Dendritic cell treated with granulocyte-macrophage colony-stimulating factor and Interleukin-4, amounts not matched to agents 40 ng/mL and 50 ng/mL, for 4 days (primary cell): Measurements from ENCODE around the gene PDSS2.
"Not testable (repeated sequence)": the region's sequence is repeated elsewhere in the genome, so short reads cannot be mapped to it uniquely, and the experiment has no call there.

Source experiments
- H3K27ac Mint-ChIP-seq: one replicate; pipeline ENCODE4 v1.8.0; 2022; ENCODE audit warnings: mild to moderate bottlenecking, mixed read lengths
- H3K27me3 Mint-ChIP-seq: one replicate; pipeline ENCODE4 v1.8.0; 2022; ENCODE audit warnings: mild to moderate bottlenecking, mixed read lengths
- H3K36me3 Mint-ChIP-seq: one replicate; pipeline ENCODE4 v1.8.0; 2022; ENCODE audit warnings: low read depth, mixed read lengths
- H3K4me1 Mint-ChIP-seq: one replicate; pipeline ENCODE4 v1.8.0; 2022; ENCODE audit warnings: low read depth, mixed read lengths
- H3K4me3 Mint-ChIP-seq: one replicate; pipeline ENCODE4 v1.8.0; 2022; ENCODE audit warnings: mild to moderate bottlenecking, moderate library complexity, mixed read lengths
- H3K9me3 Mint-ChIP-seq: one replicate; pipeline ENCODE4 v1.8.0; 2022; ENCODE audit warnings: mixed read lengths
- intact Hi-C: fragments of 100-400 bp; cut with micrococcal nuclease; formaldehyde crosslinking; loops from one replicate; pipeline ENCODE4 v1.15.0; 2022

The PDSS2 gene

DNA sequence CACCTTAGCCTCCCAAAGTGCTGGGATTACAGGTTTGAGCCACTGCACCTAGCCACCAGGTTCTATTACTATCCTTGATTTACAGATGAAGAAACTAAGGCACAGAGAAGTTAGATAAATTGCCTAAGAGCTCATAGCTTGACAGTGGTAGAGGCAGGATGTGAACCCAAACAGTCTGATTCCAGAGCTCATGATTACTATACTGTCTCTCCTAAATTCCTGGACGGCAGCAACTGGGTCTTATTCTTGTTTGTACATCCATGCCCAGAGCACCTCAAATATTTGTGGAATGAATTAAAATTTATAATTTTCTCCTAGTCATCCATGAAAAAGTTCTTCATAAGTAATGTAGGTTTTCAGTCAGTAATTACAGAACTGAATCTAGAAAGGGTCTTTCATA, 15.1 kb downstream of the PDSS2 start:
- peaks cover 33% of the 10 kb centered on the region for H3K9me3 Mint-ChIP-seq
- H3K36me3 Mint-ChIP-seq, result peaks cover 34% of the 10 kb centered on the region
- no peak overlapping the region for H3K4me3 Mint-ChIP-seq
- intact Hi-C loops, result no loop called here
- H3K27me3 Mint-ChIP-seq, result no peaks in the 10 kb centered on the region
- H3K27ac Mint-ChIP-seq, result no peak overlapping the region
- H3K4me1 Mint-ChIP-seq, result peaks cover 9% of the 10 kb centered on the region

DNA sequence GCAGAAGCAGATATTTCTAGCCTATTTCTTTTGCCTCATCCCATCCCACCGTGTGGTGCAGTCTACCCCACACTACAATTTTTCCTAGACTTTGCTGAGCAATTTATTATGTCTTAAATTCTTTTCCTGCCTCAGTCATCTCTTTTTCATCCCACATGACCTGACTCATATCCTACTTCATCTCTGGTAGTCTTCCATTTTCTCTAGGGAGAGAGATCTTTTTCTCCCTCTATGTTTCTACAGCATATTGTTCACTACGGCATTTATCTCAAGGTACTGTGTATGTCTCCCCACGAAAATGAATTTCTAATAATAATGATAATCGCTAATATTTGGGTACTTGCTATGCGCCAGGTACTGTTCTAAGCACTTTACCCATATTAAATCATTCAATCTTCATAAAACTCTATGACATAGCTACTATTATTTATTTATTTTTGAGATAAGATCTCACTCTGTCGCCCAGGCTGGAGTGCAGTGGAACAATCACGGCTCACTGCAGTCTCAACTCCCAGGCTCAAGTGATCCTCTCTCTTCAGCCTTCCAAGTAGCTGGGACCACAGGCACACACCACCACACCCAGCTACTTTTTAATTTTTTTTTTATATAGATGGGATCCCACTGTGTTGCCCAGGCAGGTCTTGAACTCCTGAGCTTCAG, 15.6 kb downstream of the PDSS2 start:
- Mint-ChIP-seq H3K9me3 (peaks cover 27% of the 10 kb centered on the region), H3K36me3 (peaks cover 34% of the 10 kb centered on the region), H3K4me3 (no peak overlapping the region), H3K4me1 (peaks cover 9% of the 10 kb centered on the region), H3K27ac (no peak overlapping the region), H3K27me3 (no peaks in the 10 kb centered on the region)
- intact Hi-C loops, result no loop called here

GRCh38 chr6:107442938-107443607, 16.3 kb downstream of the PDSS2 start:
- H3K27me3 Mint-ChIP-seq, result no peaks in the 10 kb centered on the region
- peaks cover 21% of the 10 kb centered on the region for H3K9me3 Mint-ChIP-seq
- peaks cover 9% of the 10 kb centered on the region for H3K4me1 Mint-ChIP-seq
- peaks cover 27% of the 10 kb centered on the region for H3K36me3 Mint-ChIP-seq
- intact Hi-C loops, result no loop called here
- H3K27ac Mint-ChIP-seq, result no peak overlapping the region
- no peak overlapping the region for H3K4me3 Mint-ChIP-seq

DNA sequence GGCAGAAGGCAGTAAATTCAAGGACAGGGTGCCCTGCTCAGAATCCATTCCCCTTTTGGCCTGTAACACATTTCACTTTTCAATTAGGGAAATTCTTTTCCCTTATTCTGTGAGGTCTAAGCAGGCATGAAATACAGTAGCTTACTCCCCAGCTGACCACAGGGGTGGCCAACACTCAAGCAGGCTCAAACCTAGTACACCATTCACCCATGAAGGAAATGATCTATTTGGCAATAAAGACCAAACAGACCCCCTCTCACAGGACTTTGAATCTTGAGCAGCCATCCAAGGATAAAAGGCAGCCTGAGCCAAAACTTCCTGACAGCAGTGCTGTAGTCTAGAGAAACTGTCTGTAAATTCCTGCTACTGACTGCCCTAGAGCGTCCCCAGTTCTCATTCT, 17.7 kb downstream of the PDSS2 start:
- Mint-ChIP-seq H3K4me1 (peaks cover 14% of the 10 kb centered on the region), H3K9me3 (peaks cover 7% of the 10 kb centered on the region), H3K36me3 (peaks cover 13% of the 10 kb centered on the region), H3K27me3 (no peaks in the 10 kb centered on the region), H3K27ac (no peak overlapping the region), H3K4me3 (no peak overlapping the region)
- intact Hi-C loops, result no loop called here

DNA sequence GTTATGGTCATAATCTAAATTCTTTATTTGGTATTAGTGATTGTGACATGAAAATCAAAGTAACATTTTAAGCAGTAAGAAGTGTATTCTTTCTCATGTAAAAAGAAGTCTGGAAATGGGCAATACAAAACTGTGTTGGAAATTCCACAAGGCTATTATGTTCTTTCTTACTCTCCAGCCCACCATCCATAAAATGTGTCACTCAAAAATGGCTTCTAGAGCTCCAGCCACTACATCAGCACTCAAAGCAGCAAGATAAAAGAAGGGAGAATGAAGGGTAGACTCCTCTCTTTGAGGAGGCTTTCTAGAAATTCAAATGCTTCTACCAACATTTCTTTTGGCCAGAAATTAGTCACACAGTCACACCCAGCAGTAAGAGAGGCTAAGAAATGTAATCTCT, 18.4 kb downstream of the PDSS2 start:
- intact Hi-C loops, result no loop called here
- no peaks in the 10 kb centered on the region for H3K9me3 Mint-ChIP-seq

GRCh38 chr6:107439406-107439805, 20.0 kb downstream of the PDSS2 start:
- Mint-ChIP-seq H3K4me1 (peaks cover 14% of the 10 kb centered on the region), H3K36me3 (no peaks in the 10 kb centered on the region), H3K9me3 (no peaks in the 10 kb centered on the region), H3K4me3 (no peak overlapping the region), H3K27ac (no peak overlapping the region), H3K27me3 (no peaks in the 10 kb centered on the region)
- intact Hi-C loops, result no loop called here

More for the DNA sequence above, 18.4 kb downstream of the PDSS2 start:
- Mint-ChIP-seq H3K36me3 (peaks cover 6% of the 10 kb centered on the region), H3K4me1 (peaks cover 14% of the 10 kb centered on the region), H3K27ac (no peak overlapping the region), H3K4me3 (no peak overlapping the region), H3K27me3 (no peaks in the 10 kb centered on the region)

GRCh38 chr6:107437691-107438090, 21.7 kb downstream of the PDSS2 start:
- H3K36me3 Mint-ChIP-seq, result no peaks in the 10 kb centered on the region
- intact Hi-C loops, result no loop called here
- no peaks in the 10 kb centered on the region for H3K9me3 Mint-ChIP-seq
- H3K27ac Mint-ChIP-seq, result no peak overlapping the region
- H3K4me3 Mint-ChIP-seq, result no peak overlapping the region
- H3K4me1 Mint-ChIP-seq, result peaks cover 8% of the 10 kb centered on the region
- no peaks in the 10 kb centered on the region for H3K27me3 Mint-ChIP-seq

GRCh38 chr6:107436881-107437280, 22.5 kb downstream of the PDSS2 start:
- no peaks in the 10 kb centered on the region for H3K36me3 Mint-ChIP-seq
- intact Hi-C loops, result no loop called here
- H3K9me3 Mint-ChIP-seq, result no peaks in the 10 kb centered on the region
- no peak overlapping the region for H3K4me3 Mint-ChIP-seq
- no peaks in the 10 kb centered on the region for H3K27me3 Mint-ChIP-seq
- H3K4me1 Mint-ChIP-seq, result peaks cover 5% of the 10 kb centered on the region
- H3K27ac Mint-ChIP-seq, result no peak overlapping the region

GRCh38 chr6:107435798-107436197, 23.6 kb downstream of the PDSS2 start:
- H3K36me3 Mint-ChIP-seq, result no peaks in the 10 kb centered on the region
- H3K4me3 Mint-ChIP-seq, result no peak overlapping the region
- peaks cover 5% of the 10 kb centered on the region for H3K4me1 Mint-ChIP-seq
- intact Hi-C loops, result no loop called here
- H3K9me3 Mint-ChIP-seq, result no peaks in the 10 kb centered on the region
- no peaks in the 10 kb centered on the region for H3K27me3 Mint-ChIP-seq
- H3K27ac Mint-ChIP-seq, result no peak overlapping the region

DNA sequence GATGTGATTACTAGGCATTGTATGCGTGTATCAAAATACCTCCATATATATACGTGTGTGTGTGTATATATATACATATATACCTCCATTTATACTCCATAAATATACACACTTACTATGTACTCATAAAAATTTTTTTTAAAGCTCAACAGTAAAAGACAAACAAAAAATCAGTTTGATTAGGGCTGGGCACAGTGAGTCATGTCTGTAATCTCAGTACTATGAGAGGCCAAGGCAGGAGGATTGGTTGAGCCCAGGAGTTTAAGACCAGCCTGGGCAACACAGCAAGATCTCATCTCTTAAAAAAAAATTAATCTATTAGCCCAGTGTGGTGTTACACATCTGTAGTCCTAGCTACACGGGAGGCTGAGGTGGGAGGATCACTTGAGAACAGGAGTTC, 24.6 kb downstream of the PDSS2 start:
- H3K36me3 Mint-ChIP-seq, result no peaks in the 10 kb centered on the region
- no peaks in the 10 kb centered on the region for H3K27me3 Mint-ChIP-seq
- intact Hi-C loops, result no loop called here
- H3K9me3 Mint-ChIP-seq, result no peaks in the 10 kb centered on the region
- no peak overlapping the region for H3K27ac Mint-ChIP-seq
- H3K4me3 Mint-ChIP-seq, result no peak overlapping the region
- peaks cover 5% of the 10 kb centered on the region for H3K4me1 Mint-ChIP-seq

DNA sequence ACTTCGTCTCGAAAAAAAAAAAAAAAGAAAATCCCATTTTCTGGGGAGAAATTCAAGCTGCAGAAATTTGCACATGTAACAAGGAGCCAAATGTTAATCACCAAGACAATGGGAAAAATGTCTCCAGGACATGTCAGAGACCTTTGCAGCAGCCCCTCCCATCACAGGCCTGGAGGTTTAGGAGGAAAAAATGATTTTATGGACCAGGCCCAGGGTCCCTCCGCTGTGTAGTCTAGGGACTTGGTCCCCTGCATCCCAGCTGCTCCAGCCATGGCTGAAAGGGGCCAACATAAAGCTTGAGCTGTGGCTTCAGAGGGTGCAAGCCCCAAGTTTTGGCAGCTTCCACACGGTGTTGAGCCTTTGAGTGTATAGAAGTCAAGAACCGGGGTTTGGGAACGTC, 33.4 kb downstream of the PDSS2 start:
- H3K27me3 Mint-ChIP-seq, H3K4me3 Mint-ChIP-seq, intact Hi-C loops, H3K27ac Mint-ChIP-seq: not testable (repeated sequence)
- Mint-ChIP-seq H3K4me1 (peaks cover 13% of the 10 kb centered on the region), H3K9me3 (peaks cover 29% of the 10 kb centered on the region), H3K36me3 (peaks cover 27% of the 10 kb centered on the region)

DNA sequence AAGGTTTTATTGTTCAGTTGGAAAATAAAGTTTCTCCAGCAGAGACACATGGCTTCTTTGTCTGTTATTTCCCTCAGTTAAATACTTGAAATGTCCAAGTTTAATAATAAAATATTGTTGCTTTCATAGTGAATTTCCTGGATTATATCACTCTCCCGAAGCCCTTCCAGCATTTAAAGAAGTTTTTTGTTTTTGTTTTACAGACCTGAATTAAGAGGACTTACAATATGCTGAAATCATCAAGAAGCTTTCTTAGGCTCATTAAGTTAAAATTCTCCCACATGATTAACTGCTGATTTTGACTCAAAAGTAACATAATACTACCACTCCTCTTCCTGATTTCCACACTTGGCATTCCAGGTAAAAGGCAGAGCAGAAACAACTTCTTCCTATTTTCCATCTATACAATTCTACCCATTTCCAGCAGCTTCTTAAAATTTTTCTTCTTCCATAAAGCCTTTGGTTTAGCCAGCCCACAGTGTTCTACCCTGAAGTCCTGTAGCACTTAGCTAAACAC, 35.8 kb downstream of the PDSS2 start:
- H3K27me3 Mint-ChIP-seq, result no peaks in the 10 kb centered on the region
- H3K9me3 Mint-ChIP-seq, result peaks cover 29% of the 10 kb centered on the region
- H3K27ac Mint-ChIP-seq, result no peak overlapping the region
- intact Hi-C loops, result no loop called here
- peaks cover 27% of the 10 kb centered on the region for H3K36me3 Mint-ChIP-seq
- no peak overlapping the region for H3K4me3 Mint-ChIP-seq
- H3K4me1 Mint-ChIP-seq, result peaks cover 13% of the 10 kb centered on the region

GRCh38 chr6:107421696-107422256, 37.6 kb downstream of the PDSS2 start:
- no peaks in the 10 kb centered on the region for H3K27me3 Mint-ChIP-seq
- no peak overlapping the region for H3K27ac Mint-ChIP-seq
- H3K9me3 Mint-ChIP-seq, result peaks cover 21% of the 10 kb centered on the region
- intact Hi-C loops, result no loop called here
- peaks cover 20% of the 10 kb centered on the region for H3K36me3 Mint-ChIP-seq
- H3K4me1 Mint-ChIP-seq, result peaks cover 13% of the 10 kb centered on the region
- H3K4me3 Mint-ChIP-seq, result no peak overlapping the region

- Mint-ChIP-seq H3K27ac (no peak overlapping the region), H3K27me3 (no peaks in the 10 kb centered on the region), H3K4me3 (no peak overlapping the region), H3K4me1 (peaks cover 7% of the 10 kb centered on the region), H3K9me3 (peaks cover 1% of the 10 kb centered on the region), H3K36me3 (no peaks in the 10 kb centered on the region)
- intact Hi-C loops, result no loop called here
Measured at GRCh38 chr6:107419733-107420132, 39.6 kb downstream of the PDSS2 start.
